Neuronal stem cell (in vitro differentiated cells): Measurements from ENCODE around the gene GCKR.

Experiments used
- DNase-seq: peaks from one replicate; pipeline ENCODE4 v3.0.0-alpha.2; 2013; ENCODE audit warnings: low spot score
- H2AFZ ChIP-seq: one replicate; pipeline ENCODE4 v1.6.1; 2013; ENCODE audit warnings: mild to moderate bottlenecking, low read length, inconsistent platforms
- H2AK5ac ChIP-seq: 2 replicates; pipeline ENCODE4 v1.6.1; 2013; ENCODE audit warnings: low read depth, mild to moderate bottlenecking, inconsistent platforms, low read length, moderate library complexity, mixed read lengths
- H2BK120ac ChIP-seq: 2 replicates; pipeline ENCODE4 v1.6.1; 2013; ENCODE audit warnings: low read depth, mild to moderate bottlenecking, inconsistent platforms, low read length, moderate library complexity, mixed read lengths
- H2BK12ac ChIP-seq: one replicate; pipeline ENCODE4 v1.6.1; 2013; ENCODE audit warnings: low read length, inconsistent platforms
- H2BK15ac ChIP-seq: 2 replicates; pipeline ENCODE4 v1.6.1; 2013; ENCODE audit warnings: mild to moderate bottlenecking, low read length, inconsistent platforms, mixed read lengths
- H2BK5ac ChIP-seq: one replicate; pipeline ENCODE4 v1.6.1; 2013; ENCODE audit warnings: inconsistent platforms, mild to moderate bottlenecking, low read length, moderate library complexity
- H3K14ac ChIP-seq: one replicate; pipeline ENCODE4 v1.6.1; 2013; ENCODE audit warnings: low read length, inconsistent platforms
- H3K18ac ChIP-seq: 2 replicates; pipeline ENCODE4 v1.6.1; 2013; ENCODE audit warnings: low read length, inconsistent platforms
- H3K23ac ChIP-seq: 2 replicates; pipeline ENCODE4 v1.6.1; 2013; ENCODE audit warnings: low read depth, mild to moderate bottlenecking, mixed read lengths, low read length, inconsistent platforms; ENCODE audit not compliant: poor library complexity
- H3K27ac ChIP-seq: replicated peaks from 3 replicates; pipeline ENCODE4 v1.5.1; 2013; ENCODE audit warnings: low read length, inconsistent platforms
- H3K27me3 ChIP-seq, 3 experiments: 2 replicates each; pipeline ENCODE4 v1.6.1; 2013; ENCODE audit warnings: low read length in 3 of 3, mild to moderate bottlenecking in 2 of 3, inconsistent platforms in 1 of 3, low read depth in 1 of 3, mixed read lengths in 1 of 3, moderate library complexity in 1 of 3; ENCODE audit not compliant: control insufficient read depth in 3 of 3, insufficient read depth in 3 of 3
- H3K36me3 ChIP-seq, 2 donors: replicated peaks in 1 of 2; 2 replicates each; pipeline ENCODE4 v1.6.1; 2013; ENCODE audit warnings: low read length in 2 of 2; ENCODE audit not compliant: control insufficient read depth in 2 of 2, insufficient read depth in 2 of 2
- H3K4ac ChIP-seq: 2 replicates; pipeline ENCODE4 v1.6.1; 2013; ENCODE audit warnings: inconsistent platforms, mild to moderate bottlenecking, low read length, moderate library complexity
- H3K4me1 ChIP-seq, 2 donors: 1 replicate in 1 of 2; 2 replicates in 1 of 2; pipeline ENCODE4 v1.6.1; 2013; ENCODE audit warnings: low read length in 2 of 2, low read depth in 1 of 2; ENCODE audit not compliant: control insufficient read depth in 2 of 2, insufficient read depth in 1 of 2
- H3K4me2 ChIP-seq: one replicate; pipeline ENCODE4 v1.6.1; 2013; ENCODE audit warnings: mild to moderate bottlenecking, low read length, inconsistent platforms; ENCODE audit not compliant: insufficient read depth, poor library complexity, severe bottlenecking
- H3K4me3 ChIP-seq, 2 donors: 2 replicates each; pipeline ENCODE4 v1.5.1; 2013; ENCODE audit warnings: low read length in 2 of 2, mild to moderate bottlenecking in 2 of 2, inconsistent platforms in 1 of 2, moderate library complexity in 1 of 2
- H3K79me1 ChIP-seq: one replicate; pipeline ENCODE4 v1.6.1; 2013; ENCODE audit warnings: low read depth, mild to moderate bottlenecking, inconsistent platforms, low read length, moderate library complexity
- H3K9ac ChIP-seq: one replicate; pipeline ENCODE4 v1.6.1; 2013; ENCODE audit warnings: mild to moderate bottlenecking, low read depth, low read length, inconsistent platforms; ENCODE audit not compliant: poor library complexity
- H3K9me3 ChIP-seq, 2 donors: replicated peaks in 1 of 2; 2 replicates each; pipeline versions ENCODE3 to v1.6.1; 2013; ENCODE audit warnings: low read length in 2 of 2, mild to moderate bottlenecking in 2 of 2, inconsistent platforms in 1 of 2, low read depth in 1 of 2, mixed read lengths in 1 of 2, moderate library complexity in 1 of 2; ENCODE audit not compliant: control insufficient read depth in 2 of 2, insufficient read depth in 1 of 2
- H4K8ac ChIP-seq: one replicate; pipeline ENCODE4 v1.6.1; 2013; ENCODE audit warnings: low read depth, mild to moderate bottlenecking, inconsistent platforms, low read length, moderate library complexity
- H4K91ac ChIP-seq: one replicate; pipeline ENCODE4 v1.6.1; 2013; ENCODE audit warnings: low read length, low read depth, mild to moderate bottlenecking, inconsistent platforms; ENCODE audit not compliant: poor library complexity
- WGBS, 2 donors: extraction: QIAGEN DNeasy Blood & Tissue Kit; methylation state at CpG; one replicate each; pipeline ENCODE4 v1.1.7; 2013; ENCODE audit warnings: missing lambda C conversion rate in 2 of 2, mixed read lengths in 1 of 2; ENCODE audit not compliant: insufficient read length in 2 of 2, insufficient replicate concordance in 1 of 2; ENCODE audit errors: extremely low coverage in 2 of 2; 5-methylcytosine and 5-hydroxymethylcytosine counted together

Gene GCKR

DNA sequence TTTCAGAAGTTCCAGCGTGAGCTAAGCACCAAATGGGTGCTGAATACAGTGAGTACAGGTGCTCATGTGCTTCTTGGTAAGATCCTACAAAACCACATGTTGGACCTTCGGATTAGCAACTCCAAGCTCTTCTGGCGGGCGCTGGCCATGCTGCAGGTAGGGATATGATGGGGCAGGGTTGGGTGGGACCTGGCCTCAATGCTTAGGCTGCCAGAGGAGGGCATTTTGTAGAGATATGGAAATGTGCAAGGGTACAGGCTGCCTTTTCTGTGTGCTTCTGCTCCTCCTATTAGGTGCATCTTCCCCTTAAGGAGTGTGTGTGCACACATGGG, 22.1 kb downstream of the GCKR start:
- no peak for DNase-seq
- Histone ChIP-seq H3K4me1 (no peaks in the 10 kb centered on the region), H3K4ac (no peak overlapping the region), H2BK120ac (no peak overlapping the region), H2AK5ac (no peak overlapping the region), H3K4me3 (no peak overlapping the region), H3K79me1 (no peaks in the 10 kb centered on the region), H2BK15ac (no peak overlapping the region), H3K4me2 (no peak overlapping the region), H2BK12ac (no peak overlapping the region), H3K9me3 (no peaks in the 10 kb centered on the region), H4K91ac (no peak overlapping the region), H3K23ac (no peak overlapping the region), H3K27me3 (peaks cover 0 to 16% (median 0%) of the 10 kb centered on the region in 3 experiments), H2AFZ (no peak overlapping the region), H3K27ac (no peak overlapping the region), H3K18ac (no peak overlapping the region), H3K14ac (no peak overlapping the region), H3K9ac (no peak overlapping the region), H2BK5ac (no peak overlapping the region), H3K36me3 (no peaks in the 10 kb centered on the region), H4K8ac (no peak overlapping the region)
- WGBS, 2 donors: no CpG with 5 or more reads among the region's 4 CpGs

- H3K27me3 ChIP-seq: peaks cover 0 to 25% (median 0%) of the 10 kb centered on the region in 3 experiments
- H3K4ac ChIP-seq: no peak overlapping the region
- WGBS, 2 donors: no CpG with 5 or more reads among the region's 2 CpGs
These were observed 23.7 kb downstream of the GCKR start for GRCh38 chr2:27520316-27520715.

DNA sequence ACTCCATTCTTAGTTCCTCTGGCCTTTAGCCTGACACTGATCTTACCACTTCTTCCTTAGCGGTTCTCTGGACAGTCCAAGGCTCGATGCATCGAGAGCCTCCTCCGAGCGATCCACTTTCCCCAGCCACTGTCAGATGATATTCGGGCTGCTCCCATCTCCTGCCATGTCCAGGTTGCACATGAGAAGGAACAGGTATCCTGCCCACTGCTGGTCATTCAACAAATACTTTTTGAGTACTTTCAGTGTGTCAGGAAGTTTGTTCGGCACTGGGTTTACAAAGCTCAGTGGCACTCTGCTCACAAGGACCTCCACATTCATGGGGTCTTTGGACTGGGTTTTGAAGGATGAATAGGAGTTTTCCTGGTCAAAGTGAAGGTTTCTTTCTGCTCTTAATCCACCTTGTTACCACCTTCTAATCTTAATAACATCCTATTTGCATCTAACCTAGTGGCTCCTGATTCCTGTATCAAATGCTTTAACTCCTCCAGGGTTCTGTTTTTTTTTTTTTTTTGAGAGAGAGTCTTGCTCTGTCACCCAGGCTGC, 25.8 kb downstream of the GCKR start:
- Histone ChIP-seq H3K18ac (no peak overlapping the region), H2BK15ac (no peak overlapping the region), H3K4me3 (no peak overlapping the region), H3K79me1 (no peaks in the 10 kb centered on the region), H4K91ac (no peak overlapping the region), H3K27me3 (peaks cover 0 to 25% (median 0%) of the 10 kb centered on the region in 3 experiments), H3K14ac (no peak overlapping the region), H3K4me1 (no peaks in the 10 kb centered on the region), H4K8ac (no peak overlapping the region), H3K27ac (no peak overlapping the region), H3K9me3 (no peaks in the 10 kb centered on the region), H3K4me2 (no peak overlapping the region), H2AFZ (no peak overlapping the region), H2BK120ac (no peak overlapping the region), H2AK5ac (no peak overlapping the region), H3K9ac (no peak overlapping the region), H3K23ac (no peak overlapping the region), H2BK5ac (no peak overlapping the region), H2BK12ac (no peak overlapping the region), H3K4ac (no peak overlapping the region), H3K36me3 (no peaks in the 10 kb centered on the region)
- DNase-seq: no peak
- WGBS, 2 donors: no CpG with 5 or more reads among the region's 7 CpGs

More at GRCh38 chr2:27520316-27520715, 23.7 kb downstream of the GCKR start:
- no peak overlapping the region for H2BK5ac ChIP-seq
- H3K36me3 ChIP-seq: no peaks in the 10 kb centered on the region
- H2AK5ac ChIP-seq: no peak overlapping the region
- H2BK15ac ChIP-seq: no peak overlapping the region
- H3K4me3 ChIP-seq: no peak overlapping the region
- no peak overlapping the region for H3K27ac ChIP-seq
- no peak overlapping the region for H3K9ac ChIP-seq
- DNase-seq: no peak
- no peaks in the 10 kb centered on the region for H3K4me1 ChIP-seq
- no peaks in the 10 kb centered on the region for H3K9me3 ChIP-seq
- no peak overlapping the region for H2BK120ac ChIP-seq
- H2AFZ ChIP-seq: no peak overlapping the region
- no peak overlapping the region for H4K8ac ChIP-seq
- no peak overlapping the region for H3K14ac ChIP-seq
- H2BK12ac ChIP-seq: no peak overlapping the region
- no peaks in the 10 kb centered on the region for H3K79me1 ChIP-seq
- H3K4me2 ChIP-seq: no peak overlapping the region
- H3K23ac ChIP-seq: no peak overlapping the region
- H4K91ac ChIP-seq: no peak overlapping the region
- no peak overlapping the region for H3K18ac ChIP-seq

- H2AFZ ChIP-seq: no peak overlapping the region
These were observed 30.5 kb downstream of the GCKR start for GRCh38 chr2:27527182-27527581.

More at GRCh38 chr2:27527182-27527581, 30.5 kb downstream of the GCKR start:
- Histone ChIP-seq H2BK12ac (no peak overlapping the region), H3K79me1 (no peaks in the 10 kb centered on the region), H3K4me1 (no peaks in the 10 kb centered on the region), H3K27me3 (peaks cover 0 to 17% (median 2%) of the 10 kb centered on the region in 3 experiments), H3K4ac (no peak overlapping the region), H4K91ac (no peak overlapping the region), H3K9ac (no peak overlapping the region), H2AK5ac (no peak overlapping the region), H2BK15ac (no peak overlapping the region), H3K18ac (no peak overlapping the region), H3K23ac (no peak overlapping the region), H3K9me3 (no peaks in the 10 kb centered on the region), H3K4me2 (no peak overlapping the region), H3K36me3 (no peaks in the 10 kb centered on the region), H3K4me3 (no peak overlapping the region), H2BK5ac (no peak overlapping the region), H3K27ac (no peak overlapping the region), H2BK120ac (no peak overlapping the region), H3K14ac (no peak overlapping the region), H4K8ac (no peak overlapping the region)
- no peak for DNase-seq
- WGBS, 2 donors: no CpG with 5 or more reads among the region's 3 CpGs
